Measurements from ENCODE around the gene GAP43. TPM values are rescaled to one million over a fixed set of nuclear protein-coding genes. Genes with fewer than 3 reads are reported as not detected.

GAP43 gene
- total RNA-seq, 1 donor from 2014 or later = 0.16 TPM

DNA sequence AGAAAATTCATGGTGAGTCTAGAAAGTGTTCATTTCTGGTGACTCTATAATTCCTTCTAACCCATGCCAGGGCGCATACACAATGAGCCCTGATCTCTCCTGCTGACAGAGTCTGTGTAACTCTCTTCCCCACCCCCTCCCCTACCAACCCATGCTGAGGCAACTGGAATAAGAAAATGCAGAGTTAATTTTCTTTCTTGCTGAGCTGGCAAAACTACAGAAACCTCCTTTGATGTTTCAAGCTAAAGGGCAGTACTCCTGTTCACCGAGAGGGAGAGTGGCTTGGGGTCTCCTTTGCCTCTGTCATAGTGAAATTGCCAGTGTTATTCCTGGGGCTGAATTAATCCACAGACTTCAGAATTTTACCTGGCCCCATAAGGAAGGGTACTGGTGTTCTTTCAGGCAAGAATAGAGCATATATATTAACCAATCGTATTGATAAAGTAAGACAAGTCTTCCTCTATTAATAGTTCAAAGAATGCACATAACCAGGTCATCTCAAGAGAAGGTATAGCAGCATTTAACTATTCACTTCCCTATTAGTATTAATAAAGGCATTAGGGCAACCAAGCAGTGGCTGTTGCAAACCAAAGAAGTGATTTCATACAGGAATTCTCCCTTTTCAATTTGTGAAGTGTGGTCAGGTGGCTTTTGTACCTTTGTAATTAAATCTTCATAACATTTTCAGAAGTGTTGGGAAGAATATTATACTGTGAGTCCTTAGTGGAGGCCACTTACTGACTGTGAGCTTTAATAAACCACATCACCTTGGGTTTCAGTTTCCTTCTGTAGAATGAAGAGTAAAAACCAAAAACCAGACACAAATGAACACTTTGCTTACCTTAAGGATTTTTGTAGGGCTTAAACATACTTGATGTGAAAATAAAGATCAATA is 4.1 kb downstream of the GAP43 start:
- DNase-seq (ENCODE audit: low read depth) = no peak

DNA sequence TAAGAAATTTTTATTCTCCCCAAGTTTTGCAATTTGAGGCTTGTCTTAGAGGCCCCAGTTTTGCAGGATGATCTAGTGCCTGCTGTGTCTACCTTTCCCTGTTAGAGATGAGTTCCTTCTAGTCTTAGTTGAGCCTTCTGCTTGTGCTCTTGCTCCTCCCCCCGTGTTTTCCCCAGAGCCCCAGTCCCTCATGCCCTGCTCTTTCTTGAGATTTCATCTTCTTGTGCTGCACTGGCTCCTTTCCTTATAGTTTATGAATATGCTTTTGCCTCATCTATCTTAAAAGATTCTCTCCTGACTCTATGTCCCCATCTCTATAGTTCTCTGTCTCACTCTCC is 4.7 kb downstream of the GAP43 start:
- DNase-seq (ENCODE audit: low read depth) = no peak

DNA sequence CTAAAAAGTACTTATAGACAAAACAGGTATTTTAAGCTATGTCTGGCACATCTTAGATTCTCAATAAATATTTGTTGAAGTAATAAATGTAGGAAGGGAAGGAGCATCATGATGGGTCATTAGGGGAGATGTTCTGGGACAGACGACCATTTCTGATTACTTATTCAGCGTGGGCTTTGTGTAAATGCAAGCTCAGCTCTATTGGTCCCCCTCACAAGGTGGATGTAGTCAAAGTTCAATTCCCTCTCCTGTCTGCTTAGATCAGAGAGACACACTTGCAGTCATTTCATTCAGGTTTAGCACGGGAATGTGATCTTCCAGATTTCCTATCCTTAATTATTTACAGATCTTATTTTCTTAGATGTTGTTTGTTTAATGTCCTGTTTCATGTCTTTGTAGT is 7.5 kb downstream of the GAP43 start:
- no peak for DNase-seq (ENCODE audit: low read depth)

DNA sequence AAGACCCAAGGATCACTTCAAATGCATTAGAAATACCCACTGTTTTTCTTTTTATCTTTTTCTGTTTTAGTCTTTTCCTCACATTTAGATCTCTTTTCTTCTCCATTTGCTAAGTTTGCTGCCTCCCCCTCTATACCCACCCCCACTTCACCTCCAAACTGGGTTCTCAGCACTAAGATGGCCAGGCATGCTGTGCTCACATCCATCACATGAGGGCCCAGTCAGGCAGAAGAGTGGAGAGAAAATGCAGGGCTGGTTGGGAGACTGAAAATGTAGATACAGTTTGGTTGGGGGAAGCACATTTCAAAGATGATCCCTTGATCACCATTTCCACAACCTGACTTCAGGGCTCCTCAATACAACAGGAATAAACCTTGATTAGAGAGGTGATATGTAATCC is 8.7 kb downstream of the GAP43 start:
- DNase-seq (ENCODE audit: low read depth) = no peak

DNA sequence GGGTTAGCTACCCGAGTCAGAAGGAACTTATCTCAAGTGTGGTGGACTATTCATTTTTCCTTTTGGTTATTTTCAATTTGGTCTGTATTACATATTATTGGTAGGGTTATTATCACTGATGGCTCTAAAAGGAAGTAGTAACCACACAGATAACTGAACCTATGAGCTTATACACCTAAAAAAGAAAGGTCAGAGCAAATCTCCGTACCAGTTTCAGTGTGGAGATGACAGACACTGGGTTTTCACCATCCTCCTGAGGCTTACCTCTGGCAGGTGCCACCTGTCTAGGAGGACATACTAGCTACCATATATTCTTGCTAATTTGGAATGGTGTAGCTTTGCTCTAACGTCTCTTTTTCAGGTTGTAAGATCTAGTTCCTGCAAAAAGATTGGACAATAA is 10.2 kb downstream of the GAP43 start:
- DNase-seq (ENCODE audit: low read depth) = no peak

DNA sequence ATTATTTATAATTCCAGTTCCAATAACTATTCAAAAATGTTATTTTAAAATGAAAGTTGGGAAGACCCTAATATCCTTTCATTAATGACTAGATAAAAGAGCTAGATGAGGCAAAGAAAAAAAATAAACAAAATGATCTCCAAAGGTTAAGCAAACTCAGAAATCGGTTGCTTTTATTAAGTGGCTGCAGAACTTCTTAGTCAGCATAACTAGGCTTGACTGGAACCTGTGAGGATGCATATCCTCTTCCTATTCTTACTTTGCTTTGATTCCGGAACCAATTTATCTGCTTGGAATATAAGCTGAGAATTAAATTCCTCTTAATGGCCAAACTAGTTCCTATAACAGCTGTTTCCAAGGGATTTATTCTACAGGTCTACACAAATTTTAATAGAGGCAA is 10.7 kb downstream of the GAP43 start:
- no peak for DNase-seq (ENCODE audit: low read depth)

DNA sequence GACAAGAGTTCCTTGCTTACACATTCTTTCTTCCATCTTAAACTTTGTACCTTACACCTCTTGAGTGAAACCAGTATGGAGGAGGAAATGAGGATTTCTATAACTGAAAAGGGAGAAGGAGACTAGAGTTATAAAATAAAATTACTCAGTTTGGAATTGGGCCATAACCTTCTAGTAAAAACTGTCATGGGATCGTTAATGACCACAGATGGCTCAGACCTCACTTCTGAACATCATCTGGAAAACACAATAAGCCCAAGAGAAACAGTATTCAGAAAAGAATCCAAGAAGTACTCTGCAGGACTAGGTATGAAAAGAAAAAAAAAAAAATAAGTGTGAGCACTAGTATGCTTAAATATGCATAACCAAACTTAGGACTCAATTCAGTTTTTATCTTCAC is 12.1 kb downstream of the GAP43 start:
- DNase-seq (ENCODE audit: low read depth) = no peak

DNA sequence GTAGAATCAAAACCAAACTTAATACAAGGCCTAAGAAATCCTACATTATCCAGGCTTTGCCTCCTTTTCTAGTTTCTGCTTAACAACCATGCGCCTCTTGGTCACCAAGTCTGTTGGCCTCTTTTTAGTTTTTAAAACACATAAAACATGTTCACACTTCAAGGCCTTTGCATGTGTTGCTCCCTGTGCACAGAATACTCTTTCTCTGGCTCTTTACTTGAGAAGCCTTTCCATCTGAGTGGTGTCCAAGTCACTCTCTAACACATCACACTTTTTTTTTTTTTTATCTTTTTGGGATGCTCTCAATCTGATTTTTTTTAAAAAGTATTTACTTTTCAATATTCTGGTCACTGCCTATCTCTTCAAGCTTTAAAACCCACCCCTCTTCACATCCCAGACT is 14.9 kb downstream of the GAP43 start:
- no peak for DNase-seq (ENCODE audit: low read depth)

DNA sequence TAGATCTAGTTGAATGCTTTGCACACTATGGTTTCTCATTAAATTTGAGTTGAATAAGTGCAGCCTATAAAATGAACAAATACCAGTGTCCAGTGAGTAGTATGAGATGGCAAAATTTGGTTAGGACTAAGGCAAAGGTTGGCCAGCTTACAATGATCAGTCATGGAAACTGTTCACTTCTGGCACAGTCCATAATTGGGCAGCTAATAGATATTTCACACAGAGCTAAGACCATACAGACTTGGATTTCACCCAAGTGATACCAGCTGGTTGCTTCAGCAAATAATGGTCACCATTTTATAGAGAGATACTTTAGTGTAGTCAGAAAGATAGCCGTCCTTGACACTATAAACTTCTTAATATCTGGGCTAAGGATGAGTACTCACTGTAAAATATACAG is 15.7 kb downstream of the GAP43 start:
- DNase-seq (ENCODE audit: low read depth) = no peak

DNA sequence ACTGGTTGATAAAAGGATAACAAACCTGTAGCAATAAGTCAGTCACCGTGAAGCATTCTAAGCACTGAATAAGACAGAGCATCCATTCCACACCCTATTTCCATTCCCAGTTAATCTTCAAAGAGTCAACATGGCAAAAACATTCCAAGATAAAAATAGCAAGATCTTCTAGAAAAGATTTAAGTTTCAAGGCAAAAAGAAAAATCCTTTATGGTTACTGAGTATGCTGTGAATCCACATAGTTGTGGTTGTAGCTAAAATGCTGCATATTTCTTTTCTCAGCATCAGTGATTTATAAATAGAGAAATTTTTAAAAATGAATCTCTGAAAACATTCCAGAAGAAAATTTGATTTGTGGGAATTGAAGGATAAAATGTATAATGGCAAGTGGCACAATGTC is 21.1 kb downstream of the GAP43 start:
- no peak for DNase-seq (ENCODE audit: low read depth)

DNA sequence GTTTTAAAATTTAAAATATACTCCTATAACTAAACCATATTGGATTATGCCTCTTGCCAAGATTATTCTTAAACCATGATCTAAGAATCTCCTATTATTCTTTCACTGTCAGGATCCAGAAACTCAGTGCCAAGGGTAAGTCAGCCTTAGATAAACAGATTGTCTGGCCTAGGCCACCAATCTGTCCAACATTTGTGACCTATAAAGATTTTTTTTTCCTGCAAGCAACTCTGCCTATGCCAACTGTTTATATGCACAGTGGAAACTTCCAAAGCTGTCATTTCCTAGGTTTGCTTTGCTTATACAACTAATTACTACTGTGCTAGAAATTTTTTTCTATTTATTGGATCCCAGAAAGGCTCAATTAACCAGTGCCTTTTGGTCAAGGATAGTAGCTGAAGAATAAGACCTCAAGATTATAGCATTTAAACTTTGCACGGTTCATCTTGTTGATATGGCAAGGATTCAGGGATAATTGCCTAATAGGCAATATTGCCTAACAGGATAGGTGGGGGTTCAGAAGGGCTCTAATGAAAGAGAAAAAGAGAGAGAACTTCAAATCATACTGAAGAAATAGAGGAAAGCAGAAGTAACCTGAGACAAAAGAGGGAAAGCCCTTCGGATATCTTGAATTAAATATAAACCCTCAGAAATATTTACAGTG is 22.8 kb downstream of the GAP43 start:
- DNase-seq (ENCODE audit: low read depth) = no peak

DNA sequence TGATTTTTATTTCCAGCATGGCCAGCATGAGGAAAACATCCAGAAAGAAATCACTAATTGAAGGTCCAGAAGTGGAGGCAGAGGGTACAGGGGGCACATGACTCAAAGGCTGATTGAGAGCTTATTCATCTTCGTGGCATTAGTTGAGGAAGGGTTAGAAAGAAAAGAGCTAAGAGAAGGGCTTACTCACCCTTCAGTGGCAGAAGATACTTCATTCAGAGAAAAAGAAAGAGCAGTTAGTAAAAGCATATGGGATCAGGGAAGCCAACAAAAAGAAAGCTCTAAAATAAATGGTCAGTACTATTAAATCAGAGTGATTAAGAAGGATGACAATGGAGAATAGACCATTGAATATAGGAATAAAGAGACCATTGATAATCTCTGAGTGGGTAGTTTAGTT is 25.2 kb downstream of the GAP43 start:
- DNase-seq (ENCODE audit: low read depth) = no peak

DNA sequence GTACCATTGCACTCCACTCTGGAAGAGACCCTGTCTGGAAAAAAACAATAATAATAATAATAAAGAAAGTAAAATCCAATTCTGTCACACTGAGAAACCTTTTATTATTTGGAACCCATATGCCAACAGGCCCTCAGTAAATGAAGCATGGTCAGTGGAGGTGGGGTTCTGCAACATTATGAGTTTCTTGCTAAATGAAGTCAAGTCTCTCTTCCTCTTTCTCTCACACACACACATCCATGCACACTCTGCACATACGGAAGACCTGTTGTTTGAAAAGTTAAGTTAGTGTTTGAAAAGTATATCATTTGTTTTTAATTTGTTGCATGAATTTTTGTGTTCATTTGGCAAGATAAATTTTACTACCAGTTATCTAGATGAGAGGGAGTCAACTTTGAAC is 27.8 kb downstream of the GAP43 start:
- no peak for DNase-seq (ENCODE audit: low read depth)

DNA sequence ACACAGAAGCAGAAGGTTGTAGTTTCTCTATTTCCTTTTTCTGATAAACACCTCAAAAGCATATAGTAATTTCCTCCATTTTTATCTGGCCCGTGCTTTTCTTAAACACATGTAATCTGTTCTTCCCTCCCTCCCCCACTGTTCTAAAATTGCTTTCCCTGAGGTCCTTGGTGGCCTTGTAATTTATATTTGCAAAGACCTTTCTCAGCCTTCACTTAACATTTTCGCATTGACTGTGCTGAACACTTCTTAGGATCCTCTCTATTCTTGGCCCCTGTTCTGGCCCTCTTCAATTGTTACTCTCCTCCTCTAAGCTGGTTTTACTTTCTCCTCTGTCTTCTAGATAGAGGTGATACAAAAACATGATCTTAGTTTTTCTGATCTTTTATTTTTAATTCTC is 28.3 kb downstream of the GAP43 start:
- no peak for DNase-seq (ENCODE audit: low read depth)

DNA sequence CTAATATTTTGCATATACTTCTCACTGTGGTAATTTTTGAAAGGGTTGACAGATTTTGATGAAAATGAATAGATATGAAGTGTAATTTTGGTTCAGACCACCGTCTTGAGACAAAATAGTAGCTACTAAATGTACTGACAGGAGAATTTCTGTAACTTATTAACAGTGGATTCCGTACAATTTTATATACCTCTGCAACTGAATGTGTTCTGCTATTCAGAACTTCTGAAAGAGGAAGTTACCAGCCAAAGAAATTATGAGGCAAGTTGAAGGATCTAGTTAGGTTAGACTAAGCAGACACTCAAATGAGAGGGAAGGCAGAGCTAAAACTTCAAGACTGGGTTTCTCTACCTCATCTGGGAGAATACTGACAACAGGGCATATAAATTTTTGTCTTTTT is 29.4 kb downstream of the GAP43 start:
- DNase-seq (ENCODE audit: low read depth) = no peak

DNA sequence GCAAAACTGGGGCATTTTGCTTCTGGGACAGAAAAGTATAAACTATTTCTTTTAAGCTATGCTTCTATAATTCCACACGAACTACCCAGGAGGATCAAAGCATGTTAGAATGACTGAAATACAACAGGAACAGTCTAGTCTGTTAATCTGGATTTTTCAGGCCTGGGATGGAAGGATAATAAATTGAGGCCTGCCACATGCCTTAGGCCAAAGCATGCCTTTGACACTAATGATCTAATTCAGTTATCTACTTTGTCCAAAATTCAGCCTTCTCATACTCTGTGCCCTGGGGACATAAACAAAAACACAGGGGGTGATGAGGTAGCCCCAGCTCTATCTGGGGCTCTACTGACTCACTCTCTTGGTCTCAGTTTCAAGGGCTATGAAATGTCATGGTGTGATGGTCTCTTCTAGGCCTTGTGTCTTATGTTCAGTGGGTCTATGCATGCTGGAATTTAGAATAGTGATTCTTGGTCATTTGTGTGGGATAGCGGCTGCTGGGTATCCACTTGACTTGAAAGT is 32.5 kb downstream of the GAP43 start:
- no peak for DNase-seq (ENCODE audit: low read depth)

DNA sequence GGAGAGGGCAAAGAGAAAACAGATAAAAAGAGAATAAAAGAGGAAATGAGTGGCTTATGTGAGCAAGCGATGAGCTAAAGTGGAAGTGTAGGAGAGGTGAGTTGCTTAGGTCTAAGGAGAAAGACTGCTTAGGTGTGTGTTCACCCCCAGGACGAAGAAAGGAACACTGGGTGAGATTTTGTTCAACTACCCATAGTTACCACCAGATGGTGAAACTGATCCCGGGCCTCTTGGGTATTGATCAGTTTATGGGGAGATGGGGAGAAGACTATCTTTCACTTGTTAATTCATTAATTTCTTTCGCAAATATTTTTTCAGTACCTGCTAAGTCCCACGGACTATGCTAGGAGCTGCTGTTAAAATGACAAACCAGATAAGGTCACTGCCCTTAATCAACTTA is 33.9 kb downstream of the GAP43 start:
- no peak for DNase-seq (ENCODE audit: low read depth)

DNA sequence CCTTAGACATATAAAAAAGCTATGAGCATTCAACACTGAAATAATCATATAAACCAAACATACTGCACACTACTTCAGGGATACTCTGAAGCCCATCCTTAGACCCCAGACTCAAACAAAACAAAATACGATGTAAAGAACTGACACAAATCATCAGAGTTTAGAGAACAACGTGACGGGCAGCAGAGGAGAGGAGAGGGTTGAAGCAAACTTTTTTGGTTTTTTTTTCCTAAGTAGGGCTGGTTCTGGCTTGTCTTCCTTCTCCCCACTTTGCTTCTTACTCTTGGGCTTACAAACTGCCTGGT is 34.7 kb downstream of the GAP43 start:
- DNase-seq (ENCODE audit: low read depth) = no peak

DNA sequence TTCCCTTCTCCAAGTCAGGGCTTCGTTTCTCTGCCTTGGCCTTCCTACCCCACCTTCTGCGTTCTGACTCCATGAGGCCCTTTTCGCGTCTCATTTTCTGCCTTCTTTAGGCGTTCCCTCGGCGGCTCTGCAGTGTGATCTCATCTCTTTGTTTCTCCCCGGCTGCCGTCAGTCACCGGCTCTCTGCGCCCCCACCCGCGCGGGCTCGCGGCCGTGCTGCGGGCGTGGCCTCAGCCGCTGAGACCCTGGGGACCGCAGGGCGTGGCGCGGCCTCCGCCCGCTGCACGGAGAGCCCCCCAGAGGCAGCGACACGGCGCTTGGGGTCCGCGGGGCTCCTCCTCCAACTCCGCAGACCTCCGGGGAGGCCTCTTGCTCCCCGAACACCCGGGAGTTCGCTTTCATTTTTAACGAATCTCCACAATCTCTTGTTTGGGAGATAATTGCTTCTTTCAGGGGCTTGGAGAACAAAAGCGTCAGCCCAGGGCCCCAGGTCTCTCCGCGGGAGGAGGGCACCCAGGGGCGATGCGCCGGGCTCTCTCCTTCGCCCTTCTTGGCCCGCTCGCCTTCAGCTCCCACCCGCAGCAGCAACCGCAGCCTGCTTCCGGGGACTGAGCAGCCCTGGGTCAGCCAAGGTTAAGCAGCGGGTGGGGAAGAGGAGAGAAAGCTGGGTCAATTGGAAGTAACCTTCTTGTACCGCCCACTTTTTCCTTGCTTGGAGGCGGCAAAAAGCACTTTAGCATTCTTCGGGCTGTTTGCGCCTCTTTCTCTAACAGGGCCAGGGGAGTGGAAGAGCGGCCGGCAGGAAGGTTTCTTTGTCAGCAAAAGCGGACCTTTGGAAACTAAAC is 35.2 kb downstream of the GAP43 start:
- peak; percentile 91 for DNase-seq (ENCODE audit: low read depth)

DNA sequence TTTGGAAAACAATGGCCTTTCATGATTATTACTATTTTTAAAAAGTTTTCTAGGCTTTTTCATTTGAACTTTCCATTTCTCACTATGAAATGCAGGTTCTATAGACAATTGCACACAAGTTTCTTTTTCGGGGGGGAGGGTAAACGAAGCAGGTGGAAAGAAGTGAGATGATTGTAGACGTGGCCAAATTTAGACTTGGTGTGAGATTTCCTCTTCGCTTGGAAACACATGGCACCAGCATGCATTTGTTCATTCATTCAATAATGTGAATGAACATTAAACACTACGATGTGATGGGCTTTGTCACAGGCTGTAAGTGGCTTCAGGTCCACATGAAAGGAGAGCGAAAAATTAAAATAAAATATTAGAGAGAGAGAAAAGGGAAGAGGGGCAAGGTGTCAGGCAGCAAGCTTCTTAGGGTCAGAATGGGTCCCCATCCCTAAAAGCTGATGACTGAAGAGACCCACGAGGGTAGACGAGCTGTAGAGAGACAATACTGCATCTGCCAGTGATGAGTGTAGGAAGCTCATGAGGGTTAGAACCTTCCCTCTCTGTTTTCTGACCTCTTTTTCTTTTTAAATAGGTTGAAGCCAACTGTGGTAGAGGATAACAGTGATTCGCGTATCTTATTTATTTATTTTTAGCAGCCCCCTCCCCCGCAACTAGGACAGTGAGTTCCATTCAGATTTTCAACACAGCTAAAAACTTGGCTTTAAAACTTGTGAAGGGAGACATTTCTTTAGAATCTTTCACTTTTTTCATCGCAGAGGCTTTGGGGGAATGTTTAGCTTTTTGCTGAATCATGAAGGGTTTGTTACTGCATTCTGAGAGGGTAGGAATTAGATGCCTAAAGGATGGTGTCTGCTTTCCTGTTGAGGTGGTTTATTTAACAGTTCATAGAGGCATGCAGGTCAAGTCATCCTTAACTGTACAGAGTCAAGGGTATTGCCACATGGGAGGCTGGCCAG is 36.2 kb downstream of the GAP43 start:
- DNase-seq (ENCODE audit: low read depth) = peak; percentile 41
